ENCODE results near the gene CFAP410.

Gene CFAP410

GRCh38 chr21:44312089-44312488 is 27.1 kb downstream of the CFAP410 start:
- TF ChIP-seq CTCF (IDR thresholded peaks at IDR 0.05; ENCODE audit: low read length) (no peak), EZH2phosphoT487 (IDR thresholded peaks at IDR 0.05; ENCODE audit: low read length) (no peak), EZH2 (optimal IDR thresholded peaks at IDR 0.05; ENCODE audit: low read depth, low read length) (no peak)
- Histone ChIP-seq H3K4me1 (ENCODE audit: low read length) (no peaks in the 10 kb centered on the region), H3K9me3 (replicated peaks; ENCODE audit: insufficient read depth, low read length) (no peaks in the 10 kb centered on the region), H2AFZ (ENCODE audit: low read length) (no peak overlapping the region), H3K4me3 (ENCODE audit: low read length) (no peak overlapping the region), H3K4me2 (ENCODE audit: low read depth, low read length) (no peak overlapping the region), H3K79me2 (ENCODE audit: low read length) (peaks cover 22% of the 10 kb centered on the region; the same call in 1 of the 2 replicates), H3K27me3 (replicated peaks; ENCODE audit: insufficient read depth, low read length) (no peaks in the 10 kb centered on the region), H3K9ac (ENCODE audit: low read length) (no peak overlapping the region), H3F3A (ENCODE audit: insufficient read depth, low read length) (no peaks in the 10 kb centered on the region), H3K9me2 (replicated peaks; ENCODE audit: insufficient read depth, low read length) (no peaks in the 10 kb centered on the region), H3K36me3 (replicated peaks; ENCODE audit: insufficient read depth, low read length) (peaks cover 10% of the 10 kb centered on the region; the same call in 1 of the 2 replicates), H3K27ac (ENCODE audit: low read length) (no peak overlapping the region), H4K20me1 (ENCODE audit: insufficient read depth, low read length) (no peaks in the 10 kb centered on the region)
- DNase-seq = no peak

- Histone ChIP-seq H3K79me2 (ENCODE audit: low read length) (peaks cover 34% of the 10 kb centered on the region), H3K4me3 (ENCODE audit: low read length) (no peak overlapping the region), H3K27ac (ENCODE audit: low read length) (no peak overlapping the region), H3K4me1 (ENCODE audit: low read length) (no peaks in the 10 kb centered on the region), H2AFZ (ENCODE audit: low read length) (no peak overlapping the region), H4K20me1 (ENCODE audit: insufficient read depth, low read length) (no peaks in the 10 kb centered on the region), H3K4me2 (ENCODE audit: low read depth, low read length) (no peak overlapping the region), H3K9ac (ENCODE audit: low read length) (no peak overlapping the region), H3K9me3 (replicated peaks; ENCODE audit: insufficient read depth, low read length) (no peaks in the 10 kb centered on the region), H3F3A (ENCODE audit: insufficient read depth, low read length) (no peaks in the 10 kb centered on the region), H3K27me3 (replicated peaks; ENCODE audit: insufficient read depth, low read length) (no peaks in the 10 kb centered on the region), H3K9me2 (replicated peaks; ENCODE audit: insufficient read depth, low read length) (no peaks in the 10 kb centered on the region), H3K36me3 (replicated peaks; ENCODE audit: insufficient read depth, low read length) (peaks cover 10% of the 10 kb centered on the region; the same call in 1 of the 2 replicates)
- TF ChIP-seq CTCF (IDR thresholded peaks at IDR 0.05; ENCODE audit: low read length) (no peak), EZH2phosphoT487 (IDR thresholded peaks at IDR 0.05; ENCODE audit: low read length) (no peak), EZH2 (optimal IDR thresholded peaks at IDR 0.05; ENCODE audit: low read depth, low read length) (no peak)
- no peak for DNase-seq
Measured at GRCh38 chr21:44310628-44311507, 28.3 kb downstream of the CFAP410 start.

- Histone ChIP-seq H3K27me3 (replicated peaks; ENCODE audit: insufficient read depth, low read length) (no peaks in the 10 kb centered on the region), H3K27ac (ENCODE audit: low read length) (no peak overlapping the region), H2AFZ (ENCODE audit: low read length) (no peak overlapping the region), H3K4me2 (ENCODE audit: low read depth, low read length) (no peak overlapping the region), H4K20me1 (ENCODE audit: insufficient read depth, low read length) (no peaks in the 10 kb centered on the region), H3K9ac (ENCODE audit: low read length) (no peak overlapping the region), H3K4me3 (ENCODE audit: low read length) (no peak overlapping the region), H3F3A (ENCODE audit: insufficient read depth, low read length) (no peaks in the 10 kb centered on the region), H3K9me2 (replicated peaks; ENCODE audit: insufficient read depth, low read length) (no peaks in the 10 kb centered on the region), H3K36me3 (replicated peaks; ENCODE audit: insufficient read depth, low read length) (peaks cover 10% of the 10 kb centered on the region; the same call in 1 of the 2 replicates), H3K9me3 (replicated peaks; ENCODE audit: insufficient read depth, low read length) (no peaks in the 10 kb centered on the region), H3K79me2 (ENCODE audit: low read length) (peaks cover 69% of the 10 kb centered on the region), H3K4me1 (ENCODE audit: low read length) (no peaks in the 10 kb centered on the region)
- no peak for TF ChIP-seq CTCF (IDR thresholded peaks at IDR 0.05; ENCODE audit: low read length)
- TF ChIP-seq EZH2phosphoT487 (IDR thresholded peaks at IDR 0.05; ENCODE audit: low read length) = no peak
- TF ChIP-seq EZH2 (optimal IDR thresholded peaks at IDR 0.05; ENCODE audit: low read depth, low read length) = no peak
- DNase-seq = no peak
Measured at GRCh38 chr21:44306936-44307704, 32.1 kb downstream of the CFAP410 start.

Data from MM.1S (cell line).